Endothelial cell (in vitro differentiated cells): ENCODE measurements around the gene GRAMD1A. TPM values are rescaled to one million over a fixed set of nuclear protein-coding genes. Genes with fewer than 3 reads are reported as not detected.
"Not testable (repeated sequence)": the region's sequence is repeated elsewhere in the genome, so short reads cannot be mapped to it uniquely, and the experiment has no call there.

ENCODE experiments used
- DNase-seq: peaks from one replicate; pipeline ENCODE4 v3.0.0; 2021; ENCODE audit warnings: low spot score
- H3K27ac Mint-ChIP-seq: one replicate; pipeline ENCODE4 v1.8.0; 2021; ENCODE audit warnings: mixed read lengths, inconsistent platforms; ENCODE audit not compliant: unreplicated experiment
- H3K27me3 Mint-ChIP-seq: one replicate; pipeline ENCODE4 v1.8.0; 2021; ENCODE audit warnings: mild to moderate bottlenecking, moderate library complexity, mixed read lengths, inconsistent platforms; ENCODE audit not compliant: unreplicated experiment
- H3K36me3 Mint-ChIP-seq: one replicate; pipeline ENCODE4 v1.8.0; 2021; ENCODE audit warnings: mild to moderate bottlenecking, low read depth, mixed read lengths, inconsistent platforms; ENCODE audit not compliant: unreplicated experiment
- H3K4me1 Mint-ChIP-seq: one replicate; pipeline ENCODE4 v1.8.0; 2021; ENCODE audit warnings: mild to moderate bottlenecking, mixed read lengths, inconsistent platforms; ENCODE audit not compliant: unreplicated experiment
- H3K4me3 Mint-ChIP-seq: one replicate; pipeline ENCODE4 v1.8.0; 2021; ENCODE audit warnings: mild to moderate bottlenecking, mixed read lengths, inconsistent platforms; ENCODE audit not compliant: unreplicated experiment
- H3K9me3 Mint-ChIP-seq: one replicate; pipeline ENCODE4 v1.8.0; 2021; ENCODE audit warnings: mixed read lengths, inconsistent platforms; ENCODE audit not compliant: unreplicated experiment
- total RNA-seq: library from RNA; stranded (reverse); fragmentation: NEBNext Ultra II Directional; extraction: Animal tissue kit (Norgen Biotek cat#: 25700); gene quantifications from one replicate; pipeline ENCODE4 v1.2.1, GENCODE V29; 2021; ENCODE audit not compliant: unreplicated experiment
- TF ChIP-seq, protein P1 (sequence below): fragments of 200-600 bp; sonication (generic); IDR thresholded peaks from one replicate; pipeline ENCODE4 v1.5.0; 2021; ENCODE audit warnings: antibody characterized with exemption; ENCODE audit not compliant: unreplicated experiment

Gene GRAMD1A
- total RNA-seq, 1 donor from 2014 or later: 156 TPM

DNA sequence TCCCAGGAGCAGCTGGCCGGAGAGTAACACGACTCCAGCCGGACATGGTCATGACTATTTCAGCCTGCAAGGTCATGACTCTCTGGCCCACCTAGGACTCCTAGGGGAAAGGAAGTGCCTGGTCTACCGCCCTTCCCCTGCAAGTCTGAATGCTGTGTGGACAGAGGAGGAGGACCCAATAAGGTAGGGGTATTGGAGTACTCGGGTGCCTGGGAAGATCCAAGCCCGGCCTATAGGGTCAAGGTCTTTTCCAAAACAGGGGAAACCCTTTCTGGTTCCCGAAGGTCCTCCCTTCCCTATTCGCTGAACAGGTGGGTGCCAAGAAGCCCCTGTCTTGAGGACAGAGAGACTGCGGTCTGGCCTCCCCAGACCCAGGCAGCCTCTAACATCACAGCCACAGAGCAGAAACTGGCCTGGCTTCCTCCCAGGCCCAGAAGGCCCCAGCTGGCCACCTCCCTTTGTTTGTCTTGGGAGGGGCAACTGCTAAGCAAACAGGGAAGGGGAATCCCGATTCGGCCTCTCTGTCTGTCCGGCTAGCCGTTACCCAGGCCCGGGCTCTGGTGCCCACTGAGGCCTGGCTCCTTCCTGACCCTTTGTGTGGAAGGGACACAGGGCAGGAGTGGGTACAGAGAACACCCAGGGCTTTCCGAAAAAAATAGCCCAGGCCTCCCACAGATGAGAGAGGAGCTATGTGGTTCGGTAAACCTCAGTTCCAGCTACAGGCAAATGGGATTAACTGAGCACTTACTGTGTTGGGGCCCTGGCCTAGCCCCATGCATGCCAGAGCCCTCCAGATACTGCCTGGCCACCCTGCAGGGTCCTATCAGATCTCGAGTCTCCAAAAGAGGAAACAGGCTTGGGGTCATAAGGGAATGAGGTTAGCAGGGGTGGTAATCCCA is 5.2 kb upstream of the GRAMD1A start:
- H3K4me1 Mint-ChIP-seq: peaks cover 32% of the 10 kb centered on the region
- H3K27ac Mint-ChIP-seq: no peak overlapping the region
- H3K4me3 Mint-ChIP-seq: no peak overlapping the region
- TF ChIP-seq, protein P1, sequence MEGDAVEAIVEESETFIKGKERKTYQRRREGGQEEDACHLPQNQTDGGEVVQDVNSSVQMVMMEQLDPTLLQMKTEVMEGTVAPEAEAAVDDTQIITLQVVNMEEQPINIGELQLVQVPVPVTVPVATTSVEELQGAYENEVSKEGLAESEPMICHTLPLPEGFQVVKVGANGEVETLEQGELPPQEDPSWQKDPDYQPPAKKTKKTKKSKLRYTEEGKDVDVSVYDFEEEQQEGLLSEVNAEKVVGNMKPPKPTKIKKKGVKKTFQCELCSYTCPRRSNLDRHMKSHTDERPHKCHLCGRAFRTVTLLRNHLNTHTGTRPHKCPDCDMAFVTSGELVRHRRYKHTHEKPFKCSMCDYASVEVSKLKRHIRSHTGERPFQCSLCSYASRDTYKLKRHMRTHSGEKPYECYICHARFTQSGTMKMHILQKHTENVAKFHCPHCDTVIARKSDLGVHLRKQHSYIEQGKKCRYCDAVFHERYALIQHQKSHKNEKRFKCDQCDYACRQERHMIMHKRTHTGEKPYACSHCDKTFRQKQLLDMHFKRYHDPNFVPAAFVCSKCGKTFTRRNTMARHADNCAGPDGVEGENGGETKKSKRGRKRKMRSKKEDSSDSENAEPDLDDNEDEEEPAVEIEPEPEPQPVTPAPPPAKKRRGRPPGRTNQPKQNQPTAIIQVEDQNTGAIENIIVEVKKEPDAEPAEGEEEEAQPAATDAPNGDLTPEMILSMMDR: no peak
- no peak for DNase-seq
- peaks cover 12% of the 10 kb centered on the region for H3K27me3 Mint-ChIP-seq
- peaks cover 16% of the 10 kb centered on the region for H3K36me3 Mint-ChIP-seq
- no peaks in the 10 kb centered on the region for H3K9me3 Mint-ChIP-seq

DNA sequence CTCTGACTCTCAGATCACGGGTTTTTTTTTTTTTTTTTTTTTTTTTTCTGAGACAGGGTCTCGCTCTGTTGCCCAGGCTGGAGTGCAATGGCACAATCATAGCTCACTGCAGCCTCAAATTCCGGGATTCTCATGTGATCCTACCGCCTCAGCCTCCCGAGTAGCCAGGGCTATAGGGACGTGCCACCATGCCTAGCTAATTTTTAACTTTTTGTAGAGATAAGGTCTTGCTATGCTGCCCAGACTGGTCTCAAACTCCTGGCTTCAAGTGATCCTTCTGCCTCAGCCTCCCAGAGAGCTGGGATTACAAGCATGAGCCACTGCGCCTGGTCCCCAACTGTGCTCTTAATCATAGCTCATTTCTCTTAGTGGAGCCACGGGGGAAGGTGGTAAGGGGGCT is 4.6 kb upstream of the GRAMD1A start:
- Mint-ChIP-seq H3K4me1 (peaks cover 29% of the 10 kb centered on the region), H3K27ac (no peak overlapping the region), H3K4me3 (no peak overlapping the region), H3K27me3 (peaks cover 10% of the 10 kb centered on the region), H3K36me3 (peaks cover 10% of the 10 kb centered on the region), H3K9me3 (no peaks in the 10 kb centered on the region)
- TF ChIP-seq, protein P1: no peak
- no peak for DNase-seq

DNA sequence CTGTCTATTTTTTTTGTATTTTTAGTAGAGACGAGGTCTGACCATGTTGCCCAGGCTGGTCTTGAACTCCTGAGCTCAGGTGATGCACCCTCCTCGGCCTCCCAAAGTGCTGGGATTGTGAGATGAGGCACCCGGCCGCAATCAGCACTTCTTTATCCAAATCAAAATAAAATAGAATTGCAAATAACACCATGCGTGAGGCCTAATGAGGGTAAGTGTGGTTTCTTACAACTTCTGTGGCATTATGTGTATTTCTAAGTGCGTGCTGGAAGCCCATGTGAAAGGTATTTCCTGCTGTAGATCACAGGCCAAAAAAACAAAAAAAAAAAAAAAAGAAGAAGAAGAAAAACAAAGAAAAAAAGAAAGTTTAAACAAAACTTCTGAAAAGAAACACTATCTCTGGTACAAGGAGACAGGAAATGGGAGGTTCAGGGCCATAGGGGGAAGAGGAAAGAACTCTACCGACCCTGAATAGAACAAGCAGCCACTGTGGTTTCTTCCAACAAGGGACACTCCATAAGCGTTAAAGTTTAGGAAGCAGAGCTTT is 3.0 kb upstream of the GRAMD1A start:
- peak overlapping the region; percentile 73 for H3K27ac Mint-ChIP-seq
- H3K4me1 Mint-ChIP-seq: peaks cover 41% of the 10 kb centered on the region
- H3K27me3 Mint-ChIP-seq: peaks cover 23% of the 10 kb centered on the region

DNA sequence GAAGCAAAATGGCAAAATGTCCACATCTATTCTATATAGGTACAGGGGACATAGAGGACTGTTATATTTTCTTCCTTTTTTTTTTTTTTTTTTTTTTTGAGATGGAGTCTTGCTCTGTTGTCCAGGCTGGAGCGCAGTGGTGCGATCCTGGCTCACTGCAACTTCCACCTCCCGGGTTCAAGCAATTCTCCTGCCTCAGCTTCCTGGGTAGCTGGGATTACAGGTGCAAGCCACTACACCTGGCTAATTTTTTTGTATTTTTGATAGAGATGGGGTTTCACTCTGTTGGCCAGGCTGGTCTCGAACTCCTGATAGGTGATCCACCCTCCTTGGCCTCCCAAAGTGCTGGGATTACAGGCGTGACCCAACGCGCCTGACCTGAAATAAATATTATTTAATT is 1.9 kb upstream of the GRAMD1A start:
- not testable (repeated sequence) for H3K9me3 Mint-ChIP-seq

More for the DNA sequence above, 3.0 kb upstream of the GRAMD1A start:
- Mint-ChIP-seq H3K9me3 (no peaks in the 10 kb centered on the region), H3K36me3 (peaks cover 15% of the 10 kb centered on the region), H3K4me3 (peak overlapping the region; percentile 19)
- DNase-seq: no peak
- TF ChIP-seq, protein P1: no peak

DNA sequence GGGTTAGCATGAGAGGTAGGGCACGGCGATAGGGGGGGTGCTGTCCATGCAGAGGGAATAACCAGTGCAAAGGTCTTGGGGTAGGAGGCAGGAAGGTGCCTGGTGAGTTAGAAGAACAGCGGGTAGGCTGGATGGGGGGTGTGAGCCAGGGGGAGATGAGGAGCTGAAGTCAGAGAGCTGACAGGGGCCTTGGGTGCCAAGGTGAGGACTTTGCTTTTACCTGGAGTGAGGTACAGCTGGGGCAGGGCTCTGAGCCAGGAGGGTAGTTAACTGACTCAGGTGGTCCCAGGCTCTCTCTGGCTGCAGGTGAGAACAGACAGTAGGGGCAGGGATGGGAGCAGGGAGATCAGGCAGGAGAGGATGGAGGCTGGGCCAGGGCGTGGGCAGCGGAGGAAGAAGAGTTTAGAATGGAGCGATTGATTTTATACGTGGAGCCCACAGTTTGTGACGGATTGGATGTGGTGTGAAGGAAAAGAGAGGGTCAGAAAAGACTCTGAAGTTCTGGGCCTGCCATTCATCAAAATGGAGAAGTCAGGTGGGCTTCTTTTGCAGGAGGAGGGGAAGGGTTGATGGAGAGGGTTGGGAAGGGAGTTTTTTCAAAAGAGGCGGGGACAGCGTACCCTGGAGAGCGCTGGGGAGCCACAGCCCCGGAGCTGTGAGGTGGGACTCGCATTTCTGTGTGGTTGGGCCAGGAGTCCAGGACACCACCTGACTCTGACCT is 1.2 kb upstream of the GRAMD1A start:
- Mint-ChIP-seq H3K4me3 (peak overlapping the region; percentile 90), H3K9me3 (no peaks in the 10 kb centered on the region), H3K27me3 (peaks cover 28% of the 10 kb centered on the region), H3K4me1 (peaks cover 56% of the 10 kb centered on the region), H3K27ac (peak overlapping the region; percentile 84), H3K36me3 (peaks cover 17% of the 10 kb centered on the region)
- TF ChIP-seq, protein P1: no peak
- DNase-seq: no peak

More for the DNA sequence above, 1.9 kb upstream of the GRAMD1A start:
- not testable (repeated sequence) for H3K27ac Mint-ChIP-seq, H3K4me3 Mint-ChIP-seq, DNase-seq
- Mint-ChIP-seq H3K36me3 (peaks cover 20% of the 10 kb centered on the region), H3K27me3 (peaks cover 27% of the 10 kb centered on the region), H3K4me1 (peaks cover 51% of the 10 kb centered on the region)
